BLaER1 treated with 17β-estradiol and CSF1 and Interleukin-3, amounts not matched to agents 10 nM and 100 nM (cell line): Measurements from ENCODE around the gene C3orf22.

Source experiments
- H3K27ac ChIP-seq, 11 experiments: shearing (Covaris generic); formaldehyde crosslinking; 2 replicates each; pipeline ENCODE4 v1.8.1; 2022
- H3K27me3 ChIP-seq, 11 experiments: shearing (Covaris generic); formaldehyde crosslinking; 2 replicates each; pipeline ENCODE4 v1.8.1; 2022
- H3K36me3 ChIP-seq, 11 experiments: shearing (Covaris generic); formaldehyde crosslinking; 2 replicates each; pipeline ENCODE4 v1.8.1; 2022
- H3K4me1 ChIP-seq, 10 experiments: shearing (Covaris generic); formaldehyde crosslinking; 2 replicates each; pipeline ENCODE4 v1.8.1; 2022
- H3K4me2 ChIP-seq, 11 experiments: shearing (Covaris generic); formaldehyde crosslinking; 2 replicates each; pipeline ENCODE4 v1.8.1; 2022
- H3K4me3 ChIP-seq, 10 experiments: shearing (Covaris generic); formaldehyde crosslinking; 2 replicates each; pipeline ENCODE4 v1.8.1; 2022
- H3K9ac ChIP-seq, 11 experiments: shearing (Covaris generic); formaldehyde crosslinking; 2 replicates each; pipeline ENCODE4 v1.8.1; 2022
- H3K9me3 ChIP-seq, 11 experiments: shearing (Covaris generic); formaldehyde crosslinking; replicated peaks in 1 of 11; 2 replicates each; pipeline ENCODE4 v1.8.1; 2022
- H4K20me1 ChIP-seq, 11 experiments: shearing (Covaris generic); formaldehyde crosslinking; 2 replicates each; pipeline ENCODE4 v1.8.1; 2022
- Cebpa-rat ChIP-seq, 11 experiments: shearing (Covaris generic); IDR thresholded peaks; 2 replicates each; pipeline ENCODE4 v1.8.1; 2022

The C3orf22 gene

GRCh38 chr3:126509597-126510307, 49.0 kb downstream of the C3orf22 start:
- Histone ChIP-seq H3K27me3 (no peaks in the 10 kb centered on the region), H3K4me3 (no peak overlapping the region), H3K27ac (no peak overlapping the region), H3K9me3 (no peaks in the 10 kb centered on the region), H3K4me2 (peak overlapping the region in 4 of 11 experiments; percentile 17 to 29 (median 22); a peak in 4 of 22 replicates), H3K36me3 (no peaks in the 10 kb centered on the region), H3K4me1 (peaks cover 0 to 10% (median 4%) of the 10 kb centered on the region in 10 experiments; a peak in 4 of 20 replicates), H3K9ac (peak overlapping the region in 1 of 11 experiments; percentile 2; a peak in 1 of 22 replicates), H4K20me1 (peaks cover 0 to 14% (median 0%) of the 10 kb centered on the region in 11 experiments; a peak in 3 of 22 replicates)
- no peak for TF ChIP-seq Cebpa-rat (IDR thresholded peaks at IDR 0.05)

- H3K27ac ChIP-seq: no peak overlapping the region
- no peaks in the 10 kb centered on the region for H3K36me3 ChIP-seq
- H4K20me1 ChIP-seq: peaks cover 0 to 12% (median 0%) of the 10 kb centered on the region in 11 experiments; a peak in 3 of 22 replicates
- no peaks in the 10 kb centered on the region for H3K27me3 ChIP-seq
- H3K4me1 ChIP-seq: peaks cover 0 to 10% (median 4%) of the 10 kb centered on the region in 10 experiments; a peak in 4 of 20 replicates
- H3K9ac ChIP-seq: no peak overlapping the region
- H3K4me2 ChIP-seq: no peak overlapping the region
- H3K4me3 ChIP-seq: no peak overlapping the region
- H3K9me3 ChIP-seq: no peaks in the 10 kb centered on the region
- TF ChIP-seq Cebpa-rat (IDR thresholded peaks at IDR 0.05): no peak
These were observed 50.2 kb downstream of the C3orf22 start for GRCh38 chr3:126508564-126508964.

DNA sequence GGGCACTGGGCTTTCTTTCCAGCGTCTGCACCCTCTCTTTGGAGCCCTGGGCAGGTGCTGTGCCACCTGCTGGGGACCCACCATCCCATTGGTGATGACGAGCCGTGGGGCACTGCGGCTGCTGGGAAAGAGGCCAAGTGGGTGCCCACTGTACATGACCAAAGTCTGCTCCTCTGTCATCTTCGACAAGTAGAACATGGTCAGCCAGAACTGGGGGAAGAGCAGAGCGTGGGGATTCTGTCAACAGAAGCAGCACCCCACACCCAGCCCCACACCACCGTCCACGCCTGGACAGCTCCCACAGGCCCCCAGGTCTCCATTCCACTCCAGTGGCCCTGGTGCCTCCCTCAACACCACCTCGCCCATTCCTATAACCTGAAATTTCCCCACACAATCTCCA, 50.8 kb downstream of the C3orf22 start:
- Histone ChIP-seq H3K4me3 (no peak overlapping the region), H3K9me3 (no peaks in the 10 kb centered on the region), H3K36me3 (no peaks in the 10 kb centered on the region), H3K4me1 (peaks cover 0 to 10% (median 4%) of the 10 kb centered on the region in 10 experiments; a peak in 4 of 20 replicates), H3K9ac (no peak overlapping the region), H3K27ac (no peak overlapping the region), H3K4me2 (no peak overlapping the region), H3K27me3 (no peaks in the 10 kb centered on the region), H4K20me1 (peaks cover 0 to 9% (median 0%) of the 10 kb centered on the region in 11 experiments; a peak in 3 of 22 replicates)
- no peak for TF ChIP-seq Cebpa-rat (IDR thresholded peaks at IDR 0.05)

GRCh38 chr3:126503701-126504100, 55.0 kb downstream of the C3orf22 start:
- Histone ChIP-seq H3K27me3 (no peaks in the 10 kb centered on the region), H3K9me3 (no peaks in the 10 kb centered on the region), H3K4me3 (no peak overlapping the region), H3K27ac (no peak overlapping the region), H3K36me3 (no peaks in the 10 kb centered on the region), H4K20me1 (peaks cover 0 to 4% (median 0%) of the 10 kb centered on the region in 11 experiments; a peak in 3 of 22 replicates), H3K9ac (no peak overlapping the region), H3K4me1 (peaks cover 0 to 35% (median 30%) of the 10 kb centered on the region in 10 experiments; a peak in 16 of 20 replicates), H3K4me2 (no peak overlapping the region)
- TF ChIP-seq Cebpa-rat (IDR thresholded peaks at IDR 0.05): no peak

DNA sequence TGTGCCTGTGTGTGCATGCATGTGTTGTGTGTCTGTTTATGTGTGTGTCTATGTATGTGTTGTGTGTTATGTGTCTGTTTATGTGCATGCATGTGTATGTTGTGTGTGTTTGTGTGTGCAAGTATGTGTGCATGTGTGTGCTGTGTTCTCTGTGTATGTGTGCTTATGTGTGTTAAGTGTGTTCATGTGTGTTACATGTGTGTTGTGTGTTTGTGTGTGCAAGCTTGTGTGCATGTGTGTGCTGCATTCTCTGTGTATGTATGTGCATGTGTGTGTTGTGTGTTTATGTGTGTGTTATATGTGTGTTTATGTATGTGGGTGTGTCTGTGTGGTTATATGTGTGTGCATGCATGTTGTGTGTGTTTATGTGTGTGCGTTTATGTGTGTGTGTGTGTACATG, 56.1 kb downstream of the C3orf22 start:
- no peak overlapping the region for H3K4me2 ChIP-seq
- H3K27me3 ChIP-seq: no peaks in the 10 kb centered on the region
- no peak overlapping the region for H3K4me3 ChIP-seq
- H4K20me1 ChIP-seq: peaks cover 0 to 4% (median 0%) of the 10 kb centered on the region in 11 experiments; a peak in 3 of 22 replicates
- TF ChIP-seq Cebpa-rat (IDR thresholded peaks at IDR 0.05): no peak
- H3K27ac ChIP-seq: no peak overlapping the region
- no peaks in the 10 kb centered on the region for H3K36me3 ChIP-seq
- H3K9ac ChIP-seq: no peak overlapping the region
- no peaks in the 10 kb centered on the region for H3K9me3 ChIP-seq
- peaks cover 4 to 45% (median 40%) of the 10 kb centered on the region in 10 experiments; a peak in 19 of 20 replicates for H3K4me1 ChIP-seq

- H3K9ac ChIP-seq: no peak overlapping the region; a peak in 1 of 22 replicates
- peaks cover 0 to 4% (median 0%) of the 10 kb centered on the region in 11 experiments; a peak in 3 of 22 replicates for H4K20me1 ChIP-seq
- no peaks in the 10 kb centered on the region for H3K36me3 ChIP-seq
- H3K27me3 ChIP-seq: no peaks in the 10 kb centered on the region
- peak overlapping the region in 10 of 11 experiments; percentile 0 to 74 (median 62); a peak in 16 of 22 replicates for H3K4me2 ChIP-seq
- H3K27ac ChIP-seq: no peak overlapping the region
- no peak for TF ChIP-seq Cebpa-rat (IDR thresholded peaks at IDR 0.05)
- no peak overlapping the region for H3K4me3 ChIP-seq
- no peaks in the 10 kb centered on the region for H3K9me3 ChIP-seq
- peaks cover 13 to 54% (median 49%) of the 10 kb centered on the region in 10 experiments for H3K4me1 ChIP-seq
These were observed 57.0 kb downstream of the C3orf22 start for GRCh38 chr3:126501736-126502135.

DNA sequence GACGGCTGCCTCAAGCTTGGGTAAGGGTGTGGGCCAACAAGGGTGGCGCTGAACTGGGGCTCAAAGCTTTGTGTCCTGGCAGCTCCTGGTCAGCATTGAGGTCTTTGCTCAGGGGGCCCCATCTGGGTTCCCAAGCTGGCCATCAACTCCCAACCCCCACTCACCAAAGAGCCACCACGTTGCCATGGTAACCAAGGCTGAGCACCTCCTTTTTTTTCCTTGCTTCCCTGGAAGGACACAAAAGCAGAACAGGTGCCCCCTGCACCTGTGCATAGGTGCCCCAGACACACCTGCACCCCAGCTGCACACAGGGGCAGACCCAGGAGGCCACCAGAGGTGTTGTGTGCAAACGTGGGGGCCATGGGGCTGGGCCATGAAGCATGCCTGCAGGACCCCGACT, 57.7 kb downstream of the C3orf22 start:
- H3K4me3 ChIP-seq: no peak overlapping the region
- no peaks in the 10 kb centered on the region for H3K27me3 ChIP-seq
- H3K27ac ChIP-seq: no peak overlapping the region
- peaks cover 0 to 4% (median 0%) of the 10 kb centered on the region in 11 experiments; a peak in 3 of 22 replicates for H4K20me1 ChIP-seq
- H3K9ac ChIP-seq: no peak overlapping the region
- no peaks in the 10 kb centered on the region for H3K36me3 ChIP-seq
- peaks cover 14 to 60% (median 55%) of the 10 kb centered on the region in 10 experiments for H3K4me1 ChIP-seq
- no peak for TF ChIP-seq Cebpa-rat (IDR thresholded peaks at IDR 0.05)
- no peaks in the 10 kb centered on the region for H3K9me3 ChIP-seq
- peak overlapping the region in 9 of 11 experiments; percentile 6 to 74 (median 62); a peak in 16 of 22 replicates for H3K4me2 ChIP-seq

- no peak overlapping the region for H3K9ac ChIP-seq
- no peaks in the 10 kb centered on the region for H3K36me3 ChIP-seq
- H3K4me3 ChIP-seq: no peak overlapping the region
- peaks cover 0 to 4% (median 0%) of the 10 kb centered on the region in 11 experiments; a peak in 3 of 22 replicates for H4K20me1 ChIP-seq
- H3K4me1 ChIP-seq: peaks cover 14 to 70% (median 64%) of the 10 kb centered on the region in 10 experiments
- H3K4me2 ChIP-seq: peak overlapping the region in 7 of 11 experiments; percentile 20 to 72 (median 62); a peak in 9 of 22 replicates
- no peak for TF ChIP-seq Cebpa-rat (IDR thresholded peaks at IDR 0.05)
- H3K9me3 ChIP-seq: no peaks in the 10 kb centered on the region
- H3K27me3 ChIP-seq: no peaks in the 10 kb centered on the region
- no peak overlapping the region for H3K27ac ChIP-seq
These were observed 58.7 kb downstream of the C3orf22 start for GRCh38 chr3:126500016-126500415.
